ENCODE data around the gene DUSP28.
A peak's percentile ranks its signal among the peaks of the same experiment; 100 is the strongest.

DUSP28 gene

DNA sequence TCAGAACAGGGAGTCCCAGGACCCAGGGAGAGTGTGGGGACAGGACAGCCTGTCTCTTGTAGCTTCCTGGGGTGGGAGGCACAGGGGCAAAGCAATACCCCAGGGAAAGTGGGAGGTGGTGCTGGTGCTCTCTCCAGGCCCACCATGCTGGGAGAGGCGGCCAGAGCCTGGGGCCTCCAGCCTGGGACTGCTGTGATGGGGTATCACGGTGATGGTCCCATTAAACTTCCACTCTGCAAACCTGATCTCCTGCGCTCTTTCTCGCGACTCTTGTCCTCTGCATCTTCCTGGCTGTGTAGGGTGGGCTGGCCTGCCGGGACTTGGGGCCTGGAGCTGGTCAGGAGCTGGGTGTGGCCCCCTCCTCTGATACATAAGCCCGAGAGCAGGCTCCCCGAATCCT is 18.3 kb downstream of the DUSP28 start:
- TF ChIP-seq, protein P1, sequence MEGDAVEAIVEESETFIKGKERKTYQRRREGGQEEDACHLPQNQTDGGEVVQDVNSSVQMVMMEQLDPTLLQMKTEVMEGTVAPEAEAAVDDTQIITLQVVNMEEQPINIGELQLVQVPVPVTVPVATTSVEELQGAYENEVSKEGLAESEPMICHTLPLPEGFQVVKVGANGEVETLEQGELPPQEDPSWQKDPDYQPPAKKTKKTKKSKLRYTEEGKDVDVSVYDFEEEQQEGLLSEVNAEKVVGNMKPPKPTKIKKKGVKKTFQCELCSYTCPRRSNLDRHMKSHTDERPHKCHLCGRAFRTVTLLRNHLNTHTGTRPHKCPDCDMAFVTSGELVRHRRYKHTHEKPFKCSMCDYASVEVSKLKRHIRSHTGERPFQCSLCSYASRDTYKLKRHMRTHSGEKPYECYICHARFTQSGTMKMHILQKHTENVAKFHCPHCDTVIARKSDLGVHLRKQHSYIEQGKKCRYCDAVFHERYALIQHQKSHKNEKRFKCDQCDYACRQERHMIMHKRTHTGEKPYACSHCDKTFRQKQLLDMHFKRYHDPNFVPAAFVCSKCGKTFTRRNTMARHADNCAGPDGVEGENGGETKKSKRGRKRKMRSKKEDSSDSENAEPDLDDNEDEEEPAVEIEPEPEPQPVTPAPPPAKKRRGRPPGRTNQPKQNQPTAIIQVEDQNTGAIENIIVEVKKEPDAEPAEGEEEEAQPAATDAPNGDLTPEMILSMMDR (IDR thresholded peaks at IDR 0.05; ENCODE audit: low read length, missing control alignments), result no peak
- no peak overlapping the region for H3K4me3 ChIP-seq (replicated peaks; ENCODE audit: low read depth, low read length)
- no peak for DNase-seq (ENCODE audit: low read depth)

DNA sequence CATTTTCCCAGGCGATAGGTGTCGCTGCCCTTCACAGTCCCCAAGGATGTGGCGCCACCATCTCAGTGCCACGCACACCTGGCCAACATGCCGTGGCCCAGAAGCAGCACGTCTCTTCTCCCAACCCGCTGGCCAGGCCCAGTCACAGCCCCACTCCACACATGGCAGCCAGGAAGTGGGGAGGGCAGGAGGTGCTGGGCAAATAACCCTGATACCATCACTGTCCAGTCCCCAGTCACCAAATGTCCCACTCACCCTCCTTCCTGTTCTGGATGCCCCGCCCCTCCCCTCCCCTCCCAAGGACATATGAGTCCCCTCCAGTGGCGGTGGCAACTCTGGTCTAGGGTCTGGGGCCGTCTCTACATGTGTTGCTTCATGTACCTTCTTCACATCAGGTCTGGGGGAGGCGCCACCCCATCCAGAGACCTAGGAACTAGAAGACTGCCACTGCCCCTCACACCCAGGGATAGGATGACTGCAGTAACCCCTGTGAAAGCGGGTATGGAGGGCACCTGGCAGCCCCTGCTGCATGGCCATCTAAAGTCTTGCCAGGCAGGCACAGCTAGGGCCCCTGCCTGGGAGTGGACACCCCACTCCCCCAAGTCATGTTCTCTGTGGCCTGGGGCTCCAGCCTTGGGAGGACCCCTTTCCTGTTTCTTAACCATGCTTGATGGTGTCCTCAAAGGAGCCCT is 19.1 kb downstream of the DUSP28 start:
- TF ChIP-seq, protein P1 (IDR thresholded peaks at IDR 0.05; ENCODE audit: low read length, missing control alignments), result no peak
- no peak overlapping the region for H3K4me3 ChIP-seq (replicated peaks; ENCODE audit: low read depth, low read length)
- DNase-seq (ENCODE audit: low read depth), result no peak

DNA sequence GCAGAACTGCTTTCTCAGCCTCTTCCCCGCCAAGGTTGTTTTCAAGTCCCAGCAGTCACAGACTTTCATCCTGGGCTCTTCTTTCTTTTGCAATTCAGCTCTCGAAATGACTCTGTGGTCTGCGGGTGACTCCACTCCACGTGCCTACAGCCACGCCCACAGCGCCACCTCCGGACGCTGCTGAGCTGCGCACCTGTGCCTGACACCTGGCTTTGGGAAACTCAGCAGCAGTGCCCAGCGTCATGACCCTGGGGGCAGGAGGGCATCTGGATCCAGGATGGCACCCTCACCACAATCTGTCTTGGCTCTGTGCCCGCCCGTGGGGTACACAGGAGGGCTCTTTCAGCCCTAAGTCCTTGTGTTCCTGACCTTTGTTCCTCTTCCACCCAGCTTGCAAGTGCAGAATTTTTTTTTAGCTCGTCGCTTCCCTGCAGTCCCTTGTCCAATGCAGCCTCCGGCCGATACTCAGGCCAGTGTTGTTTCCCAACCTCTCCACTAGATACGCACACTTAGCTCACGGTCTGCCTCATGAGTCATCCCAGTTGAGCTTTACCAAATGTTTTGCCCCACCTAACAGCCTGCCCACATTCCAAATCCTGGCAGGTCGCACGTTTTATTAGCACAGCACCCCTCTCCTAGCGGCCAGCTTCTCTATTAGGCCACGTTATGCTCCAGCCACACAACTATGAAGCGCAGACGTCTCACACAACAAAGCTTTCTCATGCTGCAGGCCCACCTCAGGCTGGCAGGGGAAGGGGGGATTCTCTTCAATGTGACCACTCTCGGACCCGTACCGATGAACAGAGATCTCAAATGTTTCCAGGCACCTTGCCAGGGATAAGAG is 19.8 kb downstream of the DUSP28 start:
- peak; percentile 94 for DNase-seq (ENCODE audit: low read depth)
- no peak overlapping the region for H3K4me3 ChIP-seq (replicated peaks; ENCODE audit: low read depth, low read length)
- TF ChIP-seq, protein P1 (IDR thresholded peaks at IDR 0.05; ENCODE audit: low read length, missing control alignments), result no peak

DNA sequence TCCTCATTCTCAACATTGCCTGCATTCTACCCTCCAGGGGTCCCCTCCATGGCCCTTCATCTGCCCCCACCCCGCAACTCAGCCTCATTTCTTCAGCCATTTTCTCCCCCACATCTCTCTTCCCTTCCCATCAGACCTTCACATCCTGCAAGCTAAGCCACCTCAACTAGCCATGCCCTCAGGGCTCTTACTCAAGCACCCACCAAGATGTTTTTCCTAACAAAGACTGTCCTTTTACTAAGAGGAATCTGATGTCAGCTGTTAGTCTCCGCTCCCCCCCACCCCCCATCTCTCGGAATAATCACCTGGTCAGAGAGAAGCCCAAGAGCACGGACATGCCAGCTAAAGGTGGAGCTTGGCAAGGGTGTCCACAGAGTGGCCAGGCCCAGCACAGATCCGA is 21.7 kb downstream of the DUSP28 start:
- TF ChIP-seq, protein P1 (IDR thresholded peaks at IDR 0.05; ENCODE audit: low read length, missing control alignments), result no peak
- no peak overlapping the region for H3K4me3 ChIP-seq (replicated peaks; ENCODE audit: low read depth, low read length)
- no peak for DNase-seq (ENCODE audit: low read depth)

GRCh38 chr2:240582781-240583180 is 22.6 kb downstream of the DUSP28 start:
- DNase-seq (ENCODE audit: low read depth), result no peak
- TF ChIP-seq, protein P1 (IDR thresholded peaks at IDR 0.05; ENCODE audit: low read length, missing control alignments), result no peak
- H3K4me3 ChIP-seq (replicated peaks; ENCODE audit: low read depth, low read length), result no peak overlapping the region

- no peak overlapping the region for H3K4me3 ChIP-seq (replicated peaks; ENCODE audit: low read depth, low read length)
- no peak for DNase-seq (ENCODE audit: low read depth)
- TF ChIP-seq, protein P1 (IDR thresholded peaks at IDR 0.05; ENCODE audit: low read length, missing control alignments), result no peak
These were observed 23.6 kb downstream of the DUSP28 start for GRCh38 chr2:240583774-240584173.
